Stomach (tissue), 9 donors: Measurements from ENCODE around the gene RELN. TPM values are rescaled to one million over a fixed set of nuclear protein-coding genes. Genes with fewer than 3 reads are reported as not detected.

Experiments
- DNase-seq, 2 donors: peaks; one replicate each; pipeline versions ENCODE4 v3.0.0 to v3.0.0-alpha.2; 2013 to 2019
- H3K27ac ChIP-seq, 5 donors: fragments of 200-600 bp in 4 of 5; sonication (generic) in 4 of 5; one replicate each; pipeline ENCODE4 v1.5.1; 2013 to 2019; ENCODE audit warnings: mild to moderate bottlenecking in 1 of 5, moderate library complexity in 1 of 5
- H3K27me3 ChIP-seq, 3 donors: fragments of 200-600 bp; sonication (generic); one replicate each; pipeline ENCODE4 v1.5.1; 2017 to 2019; ENCODE audit warnings: mixed run types in 1 of 3
- H3K36me3 ChIP-seq, 4 donors: fragments of 200-600 bp; sonication (generic); 1 replicate in 3 of 4; 2 replicates in 1 of 4; pipeline ENCODE4 v1.5.1; 2016 to 2019
- H3K4me1 ChIP-seq, 4 donors: fragments of 200-600 bp; sonication (generic); one replicate each; pipeline ENCODE4 v1.5.1; 2016 to 2019
- H3K4me3 ChIP-seq, 4 donors: fragments of 200-600 bp; sonication (generic) in 3 of 4; one replicate each; pipeline ENCODE4 v1.5.1; 2016 to 2019; ENCODE audit warnings: mild to moderate bottlenecking in 1 of 4
- H3K9me3 ChIP-seq, 4 donors: fragments of 200-600 bp; sonication (generic); one replicate each; pipeline ENCODE4 v1.5.1; 2016 to 2019
- EP300 ChIP-seq: sonication (generic); formaldehyde crosslinking; IDR thresholded peaks from one replicate; pipeline ENCODE4 v1.6.1; 2017; ENCODE audit warnings: antibody characterized with exemption
- POLR2A ChIP-seq, 4 donors: fragments of 450-650 bp; IDR thresholded peaks; one replicate each; pipeline ENCODE4 v1.6.1; 2016; ENCODE audit warnings: antibody characterized with exemption in 4 of 4, control low read depth in 2 of 4, mild to moderate bottlenecking in 1 of 4, moderate library complexity in 1 of 4
- POLR2AphosphoS5 ChIP-seq, 3 donors: sonication (generic); formaldehyde crosslinking; IDR thresholded peaks; one replicate each; pipeline ENCODE4 v1.6.1; 2016; ENCODE audit warnings: antibody characterized with exemption in 3 of 3
- WGBS, 5 donors: extraction: QIAGEN DNeasy Blood & Tissue Kit in 3 of 5; methylation state at CpG; one replicate each; pipeline versions ENCODE4 v1.1.5 to v1.1.7; 2013 to 2018; 5-methylcytosine and 5-hydroxymethylcytosine counted together
- intact Hi-C: fragments of 100-400 bp; cut with DNase I; formaldehyde crosslinking; loops from one replicate; pipeline ENCODE4 v1.15.1; 2023; ENCODE audit warnings: low total_unique reads
- polyA plus RNA-seq, 3 donors: library from polyadenylated mRNA; stranded (reverse); fragments of 200-250 nt; gene quantifications; one replicate each; pipeline ENCODE4 v1.2.3, GENCODE V29; 2013
- total RNA-seq, 5 donors: library from RNA; depleted of rRNA; stranded (reverse); fragments of >200 nt; gene quantifications; one replicate each; pipeline versions ENCODE4 v1.1.0 to v1.2.3, GENCODE V29; 2014 to 2016
- TF ChIP-seq, protein P1 (sequence below), 7 experiments: fragments of 450-650 bp in 4 of 7; fragments of 200-600 bp in 3 of 7; sonication (generic) in 3 of 7; IDR thresholded peaks; one replicate each; pipeline ENCODE4 v1.5.1; 2016 to 2019; ENCODE audit warnings: antibody characterized with exemption in 7 of 7, control low read depth in 2 of 7, mild to moderate bottlenecking in 1 of 7
- donor health status: healthy with polysubstance abuse.
- donor health status: Bipolar disorder and iron deficiency.
- donor health status: healthy.

The RELN gene
- total and polyA plus RNA-seq, 8 donors = 0.19 to 14.3 (median 2.2) TPM

DNA sequence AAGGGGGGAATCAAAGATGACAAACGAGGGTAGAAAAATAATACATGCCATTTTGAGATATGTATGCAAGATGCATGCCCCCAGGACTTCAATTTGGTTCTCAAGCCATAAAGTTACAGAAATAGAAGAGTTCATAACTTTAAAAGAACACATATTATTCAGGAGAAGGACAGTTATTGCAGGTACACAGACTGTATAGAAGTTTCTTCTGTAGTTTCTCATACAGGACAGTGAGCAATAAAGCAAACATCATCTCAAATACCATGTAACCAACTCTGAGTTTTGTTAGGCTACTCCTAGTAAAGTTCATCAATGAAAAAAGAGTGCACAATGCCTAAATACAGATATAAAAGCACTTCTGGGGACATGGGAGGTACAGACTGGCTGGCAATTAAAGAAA lies 226.6 kb downstream of the RELN start:
- WGBS, 5 donors = 38 to 59% (median 48%) methylated on average over 1 of the region's 1 CpG
- intact Hi-C loops = no loop called here
- H3K9me3 ChIP-seq = no peaks in the 10 kb centered on the region
- H3K27ac ChIP-seq = no peak overlapping the region
- no peaks in the 10 kb centered on the region for H3K36me3 ChIP-seq
- TF ChIP-seq POLR2AphosphoS5 (IDR thresholded peaks at IDR 0.05) (no peak), EP300 (no peak), POLR2A (IDR thresholded peaks at IDR 0.05) (no peak)
- TF ChIP-seq, protein P1, sequence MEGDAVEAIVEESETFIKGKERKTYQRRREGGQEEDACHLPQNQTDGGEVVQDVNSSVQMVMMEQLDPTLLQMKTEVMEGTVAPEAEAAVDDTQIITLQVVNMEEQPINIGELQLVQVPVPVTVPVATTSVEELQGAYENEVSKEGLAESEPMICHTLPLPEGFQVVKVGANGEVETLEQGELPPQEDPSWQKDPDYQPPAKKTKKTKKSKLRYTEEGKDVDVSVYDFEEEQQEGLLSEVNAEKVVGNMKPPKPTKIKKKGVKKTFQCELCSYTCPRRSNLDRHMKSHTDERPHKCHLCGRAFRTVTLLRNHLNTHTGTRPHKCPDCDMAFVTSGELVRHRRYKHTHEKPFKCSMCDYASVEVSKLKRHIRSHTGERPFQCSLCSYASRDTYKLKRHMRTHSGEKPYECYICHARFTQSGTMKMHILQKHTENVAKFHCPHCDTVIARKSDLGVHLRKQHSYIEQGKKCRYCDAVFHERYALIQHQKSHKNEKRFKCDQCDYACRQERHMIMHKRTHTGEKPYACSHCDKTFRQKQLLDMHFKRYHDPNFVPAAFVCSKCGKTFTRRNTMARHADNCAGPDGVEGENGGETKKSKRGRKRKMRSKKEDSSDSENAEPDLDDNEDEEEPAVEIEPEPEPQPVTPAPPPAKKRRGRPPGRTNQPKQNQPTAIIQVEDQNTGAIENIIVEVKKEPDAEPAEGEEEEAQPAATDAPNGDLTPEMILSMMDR (IDR thresholded peaks at IDR 0.05) = no peak
- no peak for DNase-seq
- H3K27me3 ChIP-seq = no peaks in the 10 kb centered on the region
- H3K4me1 ChIP-seq = no peaks in the 10 kb centered on the region
- H3K4me3 ChIP-seq = no peak overlapping the region

DNA sequence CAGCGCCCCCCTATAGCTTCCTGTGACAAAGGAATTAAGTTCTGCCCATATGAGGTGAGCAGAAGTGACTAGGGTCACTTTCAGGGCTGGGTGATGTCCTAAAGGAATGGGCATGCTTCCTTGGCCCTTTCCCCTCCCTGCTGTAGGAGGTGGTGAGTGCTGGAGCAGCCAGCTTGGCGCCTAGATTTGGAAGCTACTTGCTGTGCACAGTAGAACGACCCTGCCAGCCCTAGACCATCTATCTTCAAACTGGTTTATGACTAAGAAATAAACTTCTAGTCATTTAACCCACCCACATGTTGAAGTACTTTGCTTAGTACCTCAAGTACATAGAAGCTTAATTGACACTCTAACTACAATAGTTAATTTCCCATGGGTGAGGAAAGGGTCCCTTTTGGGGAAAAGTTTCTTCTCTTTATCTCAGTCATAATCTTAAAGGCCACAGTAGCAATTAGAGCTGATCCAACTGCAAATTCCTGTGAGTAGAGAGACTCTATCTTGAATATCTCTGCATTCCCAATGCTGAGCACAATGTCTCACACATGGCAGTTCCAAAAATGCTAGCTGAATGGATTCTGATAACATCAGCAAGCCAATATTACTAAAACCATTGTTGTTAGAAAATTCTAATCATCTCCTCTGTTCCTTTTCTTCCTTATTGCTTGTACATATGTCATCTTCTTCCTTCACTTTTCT lies 227.2 kb downstream of the RELN start:
- WGBS, 5 donors = 47 to 78% (median 59%) methylated on average over 3 of the region's 3 CpGs
- no peak for DNase-seq
- intact Hi-C loops = no loop called here
- no peaks in the 10 kb centered on the region for H3K36me3 ChIP-seq
- H3K27me3 ChIP-seq = no peaks in the 10 kb centered on the region
- H3K4me3 ChIP-seq = no peak overlapping the region
- H3K9me3 ChIP-seq = no peaks in the 10 kb centered on the region
- TF ChIP-seq POLR2AphosphoS5 (IDR thresholded peaks at IDR 0.05) = no peak
- TF ChIP-seq EP300 = no peak
- H3K27ac ChIP-seq = no peak overlapping the region
- H3K4me1 ChIP-seq = no peaks in the 10 kb centered on the region

DNA sequence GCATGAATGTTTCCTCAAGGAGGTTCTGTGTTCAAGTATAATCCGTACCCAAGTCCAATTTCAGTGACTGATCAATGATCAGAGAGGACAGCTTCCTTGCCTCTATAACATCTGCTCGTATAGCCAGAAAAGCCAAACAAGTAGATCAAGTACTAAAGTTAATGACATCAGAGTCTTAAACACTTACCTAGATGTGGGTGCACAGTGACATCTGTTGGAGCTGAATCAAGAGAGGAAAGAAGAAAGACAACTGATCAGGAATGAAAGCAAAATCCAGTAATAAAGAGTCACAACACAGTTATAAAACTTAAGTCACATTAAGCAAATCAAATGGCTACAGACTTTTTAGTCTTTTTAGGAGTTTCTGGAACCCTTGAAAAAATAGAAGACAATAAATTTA lies 236.5 kb downstream of the RELN start:
- no peak for DNase-seq
- Histone ChIP-seq H3K4me3 (no peak overlapping the region), H3K27me3 (no peaks in the 10 kb centered on the region), H3K9me3 (no peaks in the 10 kb centered on the region), H3K4me1 (no peaks in the 10 kb centered on the region), H3K36me3 (no peaks in the 10 kb centered on the region), H3K27ac (no peak overlapping the region)
- TF ChIP-seq POLR2AphosphoS5 (IDR thresholded peaks at IDR 0.05) = no peak
- intact Hi-C loops = no loop called here
- 57 to 64% (median 62%) methylated on average over 2 of the region's 2 CpGs for WGBS, 5 donors

DNA sequence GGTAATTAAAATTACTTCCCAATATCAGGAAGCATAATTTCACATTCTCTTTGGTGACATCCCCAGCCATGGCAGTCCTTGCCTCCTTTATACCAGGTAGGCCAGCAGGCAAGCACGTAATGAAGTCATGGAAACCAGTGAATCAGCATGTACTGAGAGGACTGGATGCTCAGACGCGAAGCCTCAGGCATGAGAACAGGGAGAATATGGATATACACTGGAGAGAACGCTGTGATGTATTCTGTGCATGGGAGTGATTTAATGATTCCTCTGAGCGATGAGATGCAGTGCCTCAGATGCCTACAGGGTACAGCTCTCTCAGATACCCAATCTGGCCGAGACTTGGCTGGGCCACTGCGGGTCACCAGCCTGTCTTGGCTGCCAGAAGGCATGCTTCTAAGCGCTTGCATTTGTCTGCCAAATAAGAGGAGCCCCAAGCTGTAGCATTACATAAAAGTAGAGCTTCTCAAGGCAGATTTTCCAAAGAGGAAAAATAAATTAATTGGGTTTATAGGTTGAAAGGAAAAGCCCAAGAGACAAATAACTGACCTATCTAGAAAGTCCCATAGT lies 238.1 kb downstream of the RELN start:
- intact Hi-C loops = no loop called here

DNA sequence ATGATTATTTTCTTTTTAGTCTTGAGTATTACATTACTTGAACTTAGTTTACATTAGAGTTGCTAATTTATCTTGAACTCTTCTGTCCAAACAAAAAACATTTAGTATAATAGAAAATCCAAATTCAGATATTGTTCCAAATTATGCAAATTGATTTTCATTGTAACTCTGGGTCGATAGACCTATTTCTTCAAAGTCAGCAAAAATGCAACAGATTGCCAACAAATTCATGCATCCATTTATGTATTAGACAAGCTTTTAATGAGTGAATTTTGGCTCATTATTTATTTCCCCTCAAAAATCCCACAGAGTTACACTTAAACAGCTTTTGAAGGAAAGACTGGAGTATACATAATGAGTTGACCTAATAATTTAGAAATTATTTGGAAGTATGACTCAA lies 240.8 kb downstream of the RELN start:
- Histone ChIP-seq H3K9me3 (no peaks in the 10 kb centered on the region), H3K27me3 (no peaks in the 10 kb centered on the region), H3K4me3 (no peak overlapping the region), H3K27ac (no peak overlapping the region), H3K36me3 (no peaks in the 10 kb centered on the region), H3K4me1 (no peaks in the 10 kb centered on the region)
- 74 to 79% (median 78%) methylated on average over 1 of the region's 1 CpG for WGBS, 5 donors
- TF ChIP-seq, protein P1 (IDR thresholded peaks at IDR 0.05) = no peak
- no peak for TF ChIP-seq POLR2AphosphoS5 (IDR thresholded peaks at IDR 0.05)
- intact Hi-C loops = no loop called here
- no peak for DNase-seq

More for the DNA sequence above, 238.1 kb downstream of the RELN start:
- H3K27ac ChIP-seq = no peak overlapping the region
- no peaks in the 10 kb centered on the region for H3K27me3 ChIP-seq
- TF ChIP-seq POLR2A (IDR thresholded peaks at IDR 0.05) (no peak), EP300 (no peak), POLR2AphosphoS5 (IDR thresholded peaks at IDR 0.05) (no peak)
- TF ChIP-seq, protein P1 (IDR thresholded peaks at IDR 0.05) = no peak
- 82 to 88% (median 87%) methylated on average over 8 of the region's 8 CpGs for WGBS, 5 donors
- H3K9me3 ChIP-seq = no peaks in the 10 kb centered on the region
- H3K36me3 ChIP-seq = no peaks in the 10 kb centered on the region
- H3K4me1 ChIP-seq = no peaks in the 10 kb centered on the region
- no peak for DNase-seq
- H3K4me3 ChIP-seq = no peak overlapping the region
